ENCODE results near the gene CACNA1I.

- TF ChIP-seq CTCF (IDR thresholded peaks at IDR 0.05): no peak
- TF ChIP-seq POLR2AphosphoS5 (IDR thresholded peaks at IDR 0.05): no peak
- no peak for TF ChIP-seq POLR2A (IDR thresholded peaks at IDR 0.05)
These were observed 78.0 kb downstream of the CACNA1I start for GRCh38 chr22:39648630-39648950.

Measured in sigmoid colon (tissue), 4 donors.